HG02763 (cell line): Measurements from ENCODE around the gene ANAPC4.

Source experiments
- ATAC-seq: cut with Tn5 transposase; IDR thresholded peaks from one replicate; pipeline ENCODE4 v1.9.1; 2021; ENCODE audit warnings: mild to moderate bottlenecking, moderate library complexity; ENCODE audit not compliant: unreplicated experiment

Gene ANAPC4

DNA sequence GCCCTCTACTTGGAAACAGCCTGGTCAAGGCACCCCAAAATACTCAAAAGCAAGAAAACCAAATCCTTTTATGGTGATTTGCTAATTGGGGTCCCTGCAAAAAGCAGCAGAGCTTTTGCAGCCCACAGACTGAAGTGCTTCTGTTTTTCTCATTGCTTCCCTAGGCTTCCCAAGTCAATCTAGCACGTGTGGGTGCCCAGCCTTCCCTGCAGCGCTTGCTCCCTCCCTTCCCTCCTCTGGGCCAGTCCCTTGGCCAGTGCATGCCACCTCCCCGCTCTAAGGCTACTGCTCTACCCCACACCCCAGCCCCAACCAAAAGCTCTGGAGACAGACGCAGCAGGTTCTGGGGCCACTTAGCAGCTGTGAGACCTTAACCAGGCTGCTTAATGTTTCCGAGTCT, 53.6 kb downstream of the ANAPC4 start:
- ATAC-seq = no peak

- no peak for ATAC-seq
Observed at GRCh38 chr4:25433966-25434827, 57.1 kb downstream of the ANAPC4 start.

- ATAC-seq = no peak
Observed at GRCh38 chr4:25437926-25438325, 60.9 kb downstream of the ANAPC4 start.

DNA sequence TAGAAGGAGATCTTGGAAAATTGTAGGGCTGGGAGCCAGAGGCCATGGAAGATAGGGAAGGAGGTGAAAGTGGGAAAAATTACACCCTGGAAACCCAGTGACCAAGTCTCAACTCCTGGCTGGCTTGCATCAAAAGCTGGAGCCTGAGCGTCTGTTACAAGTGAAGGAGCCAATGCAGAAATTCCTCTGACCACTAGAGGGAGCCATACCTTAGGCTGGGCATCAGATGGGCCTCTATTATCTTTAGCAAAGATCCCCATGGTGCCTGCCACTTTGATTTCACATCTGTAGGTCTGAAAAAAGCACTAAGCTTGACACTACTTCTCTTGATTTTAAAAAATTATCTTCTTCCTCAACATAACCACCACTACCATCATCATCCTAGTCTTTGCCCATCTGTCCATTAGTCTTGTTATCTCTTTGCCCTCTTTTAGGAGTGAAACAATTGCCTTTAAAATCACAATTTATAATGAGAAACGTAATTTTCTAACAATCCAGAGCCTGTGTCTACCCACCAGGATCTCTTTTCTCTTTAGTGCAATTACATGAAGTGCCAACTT, 62.9 kb downstream of the ANAPC4 start:
- ATAC-seq = peak; percentile 73

GRCh38 chr4:25440478-25441030, 63.5 kb downstream of the ANAPC4 start:
- no peak for ATAC-seq

DNA sequence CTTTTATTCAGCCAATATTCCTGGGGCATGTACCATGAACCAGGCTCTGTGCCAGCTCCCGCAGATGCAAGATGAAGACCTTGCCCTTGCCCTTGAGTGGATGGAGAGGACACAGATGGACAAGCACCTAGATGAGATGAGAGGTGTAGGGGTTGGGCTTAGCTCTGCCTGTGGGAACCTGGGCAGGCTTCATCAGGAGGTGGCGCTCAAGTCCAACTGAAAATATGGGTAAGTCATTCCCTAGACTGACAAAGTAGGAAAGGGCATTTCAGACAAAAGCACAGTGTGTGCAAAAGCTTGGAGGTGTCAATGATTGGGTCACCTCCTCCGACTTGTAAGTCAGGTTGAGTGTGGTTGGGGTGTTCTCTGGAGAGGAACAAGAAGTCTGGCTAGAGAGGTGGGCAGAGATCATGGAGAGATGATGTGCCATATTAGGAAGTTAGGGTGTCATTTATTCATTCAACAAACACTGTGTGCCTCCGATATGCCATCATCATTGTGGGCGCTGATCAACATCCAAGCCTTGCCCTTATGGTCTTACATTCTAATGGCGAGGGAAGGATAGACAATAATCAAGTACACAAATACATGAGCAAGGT, 64.6 kb downstream of the ANAPC4 start:
- ATAC-seq = no peak

- ATAC-seq = no peak
Observed at GRCh38 chr4:25442863-25443307, 65.8 kb downstream of the ANAPC4 start.

DNA sequence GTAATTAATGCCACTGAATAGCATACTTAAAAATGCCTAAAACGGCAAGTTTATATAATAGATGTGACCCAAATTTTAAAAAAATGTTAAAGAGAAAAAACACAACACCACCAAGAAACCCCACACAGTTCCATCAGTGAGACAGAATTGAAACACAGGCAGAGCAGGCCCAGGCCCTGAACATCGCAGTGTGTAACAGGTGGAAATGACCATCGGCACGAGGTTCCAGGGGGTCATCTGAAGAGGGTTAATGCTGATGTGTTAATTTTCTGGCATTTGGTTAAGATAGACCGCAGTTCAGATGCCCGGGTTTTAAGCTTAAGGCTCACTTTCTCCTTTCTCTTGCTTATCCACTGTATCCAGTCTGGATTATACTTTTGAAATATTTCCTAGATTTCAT, 66.8 kb downstream of the ANAPC4 start:
- ATAC-seq = no peak

DNA sequence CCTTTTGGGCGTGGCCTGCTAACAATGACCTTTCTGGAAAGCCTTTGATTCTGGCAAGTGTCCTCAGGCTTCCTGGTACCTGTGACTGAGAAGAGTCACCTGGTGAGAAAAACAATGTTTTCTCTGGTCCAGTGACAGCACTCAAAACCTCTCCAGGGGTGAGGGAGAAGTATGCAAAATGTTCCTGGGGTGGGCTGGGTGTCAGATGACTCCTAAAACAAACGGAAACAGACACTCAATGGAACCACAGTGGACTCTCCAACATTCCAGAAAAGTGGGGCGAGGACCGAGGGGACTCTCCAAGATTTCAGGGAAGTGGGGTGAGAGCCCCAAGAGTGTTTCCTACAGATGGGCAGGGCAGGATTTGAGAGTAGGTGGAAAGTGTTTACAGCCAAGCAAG, 69.5 kb downstream of the ANAPC4 start:
- no peak for ATAC-seq

- ATAC-seq = no peak
Observed at GRCh38 chr4:25448379-25449109, 71.5 kb downstream of the ANAPC4 start.

DNA sequence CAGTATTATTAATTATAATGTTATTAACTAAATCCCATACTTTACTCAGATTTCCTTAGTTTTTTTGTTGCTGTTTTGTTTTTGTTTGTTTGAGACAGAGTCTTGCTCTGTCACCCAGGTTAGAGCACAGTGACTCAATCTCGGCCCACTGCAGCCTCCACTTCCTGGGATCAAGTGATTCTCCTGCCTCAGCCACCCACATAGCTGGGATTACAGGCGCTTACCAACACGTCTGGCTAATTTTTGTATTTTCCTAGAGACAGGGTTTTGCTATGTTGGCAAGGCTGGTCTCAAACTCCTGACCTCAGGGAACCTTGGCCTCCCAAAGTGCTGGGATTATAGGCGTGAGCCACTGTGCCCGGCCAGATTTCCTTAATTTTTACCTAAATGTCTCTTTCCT, 72.2 kb downstream of the ANAPC4 start:
- ATAC-seq = no peak

- ATAC-seq = no peak
Observed at GRCh38 chr4:25449688-25450087, 72.6 kb downstream of the ANAPC4 start.

- no peak for ATAC-seq
Observed at GRCh38 chr4:25450491-25450901, 73.4 kb downstream of the ANAPC4 start.

DNA sequence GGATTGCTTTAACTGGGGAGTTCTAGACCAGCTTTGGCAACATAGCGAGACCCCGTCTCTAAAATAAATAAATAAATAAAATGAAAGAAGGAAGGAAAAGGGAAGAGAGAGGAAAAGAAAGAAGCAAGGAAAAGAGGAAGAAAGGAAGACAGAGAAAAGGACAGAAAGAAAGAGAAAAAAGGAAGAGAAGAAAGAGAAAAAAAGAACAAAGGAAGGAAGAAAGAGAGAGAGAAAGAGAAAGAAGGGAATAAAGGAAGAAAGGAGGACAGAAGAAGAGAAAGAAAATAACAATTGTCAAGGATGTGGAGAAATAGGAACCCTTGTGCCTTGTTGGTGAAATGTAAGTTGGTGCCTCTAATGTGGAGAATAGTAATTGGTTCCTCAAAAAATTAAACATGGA, 74.6 kb downstream of the ANAPC4 start:
- ATAC-seq = no peak

GRCh38 chr4:25452081-25452480, 75.0 kb downstream of the ANAPC4 start:
- ATAC-seq = no peak

DNA sequence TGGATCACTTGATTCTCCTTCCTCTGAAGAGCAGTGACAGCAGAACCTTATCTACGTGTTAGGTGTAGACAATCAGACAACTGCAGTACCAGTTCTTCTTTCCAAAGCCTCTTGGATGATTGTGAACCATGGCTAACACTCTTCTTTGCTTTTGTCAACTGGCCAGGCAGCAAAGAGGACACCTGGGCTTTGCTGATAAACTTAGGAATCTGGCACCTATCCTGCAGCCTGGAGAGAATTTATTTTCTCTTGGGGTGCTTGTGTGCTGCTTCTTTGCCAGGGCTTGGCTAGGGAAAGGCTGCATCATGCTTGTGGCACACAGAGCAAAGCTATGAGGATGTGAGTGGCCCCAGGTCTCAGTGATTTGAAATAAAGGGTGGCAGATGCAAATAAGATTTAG, 77.4 kb downstream of the ANAPC4 start:
- no peak for ATAC-seq

DNA sequence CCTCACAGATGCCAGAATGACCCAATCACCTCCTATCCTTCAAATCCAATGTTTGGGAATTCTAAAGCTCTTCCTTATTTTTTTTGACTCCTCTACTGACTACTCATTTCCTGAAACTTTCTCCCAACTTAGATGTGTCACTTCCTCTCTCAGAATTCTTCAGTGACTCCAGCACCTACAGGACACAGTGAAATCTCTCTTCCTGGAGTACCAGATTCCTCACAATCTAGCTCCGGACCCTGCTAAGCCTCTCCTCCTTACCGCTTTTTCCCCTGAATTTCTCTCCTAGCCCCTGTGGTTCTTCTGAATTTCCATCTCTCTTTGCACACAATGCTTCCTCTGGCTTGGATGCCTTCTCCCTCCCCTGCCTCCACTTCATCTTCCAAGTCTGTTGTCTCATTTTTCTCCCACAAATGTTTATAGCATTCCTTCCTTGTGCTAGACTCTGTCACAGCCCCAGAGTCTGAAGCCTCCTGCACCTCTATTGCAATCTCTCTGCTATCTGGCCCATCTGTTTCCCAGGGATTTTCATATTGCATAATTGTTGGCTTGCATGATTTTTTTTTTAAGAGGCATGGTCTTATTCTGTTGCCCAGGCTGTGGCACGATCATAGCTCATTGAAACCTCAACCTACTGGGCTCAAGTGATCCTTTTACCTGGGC, 80.1 kb downstream of the ANAPC4 start:
- ATAC-seq = no peak

DNA sequence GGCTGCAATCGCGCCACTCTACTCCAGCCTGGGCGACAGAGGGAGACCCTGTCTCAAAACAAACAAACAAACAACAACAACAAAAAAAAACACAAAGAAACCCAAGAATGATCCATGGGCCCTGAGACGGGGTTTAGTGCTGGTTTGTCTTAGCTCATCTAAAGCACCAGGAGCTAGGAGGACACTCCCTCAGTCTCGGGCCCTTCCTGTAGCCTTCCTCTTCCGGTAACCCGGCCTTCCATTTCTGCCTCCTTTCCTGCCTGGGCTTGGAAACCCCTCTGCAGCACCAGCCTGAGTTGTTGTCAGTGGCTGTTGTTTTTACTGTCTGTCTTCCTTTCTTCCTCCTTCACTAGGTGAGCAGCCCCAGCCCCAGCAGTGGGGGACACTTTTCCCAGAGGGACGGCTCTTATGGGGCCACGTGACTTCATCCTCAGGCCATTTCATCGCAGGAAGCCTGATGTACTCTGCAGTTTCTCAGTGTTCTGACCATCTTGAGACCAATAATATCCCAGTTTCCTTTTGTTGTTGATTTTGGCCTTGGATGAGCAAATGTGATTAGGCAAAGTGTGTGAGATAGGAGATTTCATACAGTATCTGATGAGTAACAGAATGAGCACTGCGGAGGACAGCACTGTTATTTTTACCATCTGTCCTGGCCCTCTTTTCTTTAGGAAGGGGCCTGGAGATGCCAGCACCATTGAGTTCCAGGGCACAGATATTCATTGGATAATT, 90.1 kb downstream of the ANAPC4 start:
- ATAC-seq = no peak

- no peak for ATAC-seq
Observed at GRCh38 chr4:25467843-25468242, 90.8 kb downstream of the ANAPC4 start.
